Immature natural killer cell (primary cell): ENCODE data around the gene SRSF1. TPM values are rescaled to one million over a fixed set of nuclear protein-coding genes. Genes with fewer than 3 reads are reported as not detected.
"Not testable (repeated sequence)": the region's sequence is repeated elsewhere in the genome, so short reads cannot be mapped to it uniquely, and the experiment has no call there.

Experiments
- DNase-seq, 3 donors: peaks; one replicate each; pipeline ENCODE4 v3.0.0; 2022; ENCODE audit warnings: mixed read lengths in 1 of 3
- H3K27ac Mint-ChIP-seq, 6 donors: one replicate each; pipeline ENCODE4 v1.8.0; 2020; ENCODE audit warnings: mixed read lengths in 6 of 6, mild to moderate bottlenecking in 5 of 6, inconsistent platforms in 4 of 6, moderate library complexity in 3 of 6
- H3K27me3 Mint-ChIP-seq, 3 donors: one replicate each; pipeline ENCODE4 v1.8.0; 2020 to 2021; ENCODE audit warnings: low read depth in 3 of 3, mild to moderate bottlenecking in 3 of 3, mixed read lengths in 3 of 3, moderate library complexity in 3 of 3, inconsistent platforms in 1 of 3
- H3K36me3 Mint-ChIP-seq, 3 donors: one replicate each; pipeline ENCODE4 v1.8.0; 2020; ENCODE audit warnings: mixed read lengths in 3 of 3, inconsistent platforms in 2 of 3, mild to moderate bottlenecking in 2 of 3
- H3K4me1 Mint-ChIP-seq, 2 donors: one replicate each; pipeline ENCODE4 v1.8.0; 2020; ENCODE audit warnings: inconsistent platforms in 2 of 2, mild to moderate bottlenecking in 2 of 2, mixed read lengths in 2 of 2, moderate library complexity in 1 of 2
- H3K4me3 Mint-ChIP-seq, 5 donors: one replicate each; pipeline ENCODE4 v1.8.0; 2020; ENCODE audit warnings: mild to moderate bottlenecking in 5 of 5, mixed read lengths in 5 of 5, inconsistent platforms in 3 of 5, moderate library complexity in 3 of 5
- H3K9me3 Mint-ChIP-seq, 6 donors: one replicate each; pipeline ENCODE4 v1.8.0; 2020; ENCODE audit warnings: mild to moderate bottlenecking in 6 of 6, mixed read lengths in 6 of 6, inconsistent platforms in 4 of 6, moderate library complexity in 3 of 6
- polyA plus RNA-seq, 3 donors: library from polyadenylated mRNA; unstranded; fragments of 300-500 nt; fragmentation: Illumina TruSeq; gene quantifications; one replicate each; pipeline ENCODE4 v1.2.3, GENCODE V29; 2021

The SRSF1 gene
- polyA plus RNA-seq, 3 donors from 2014 or later, result 42.5 to 69.6 (median 55.8) TPM

DNA sequence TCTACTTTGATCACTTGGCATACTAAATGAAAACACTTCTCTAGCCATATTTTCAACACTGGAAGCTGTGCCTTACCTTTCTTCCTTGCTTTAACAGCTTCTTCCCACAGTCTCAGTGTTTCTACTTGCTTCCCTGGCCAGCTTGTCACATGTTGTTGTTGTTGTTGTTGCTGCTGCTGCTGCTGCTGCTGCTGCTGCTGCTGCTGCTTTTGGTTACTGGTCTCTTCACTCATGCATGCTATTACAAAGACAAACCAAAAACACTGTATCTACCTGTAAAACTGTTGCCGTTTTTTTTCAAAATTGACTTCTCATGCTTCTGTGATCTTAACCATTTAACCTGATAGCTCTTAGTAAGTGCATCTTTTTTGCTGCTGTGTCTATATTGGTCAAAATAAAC is 28.0 kb downstream of the SRSF1 start:
- Mint-ChIP-seq H3K4me3 (no peak overlapping the region), H3K9me3 (no peaks in the 10 kb centered on the region), H3K36me3 (peaks cover 30 to 64% (median 36%) of the 10 kb centered on the region in 3 donors), H3K27me3 (peaks cover 0 to 2% (median 0%) of the 10 kb centered on the region in 3 donors), H3K27ac (no peak overlapping the region), H3K4me1 (peaks cover 35 to 52% of the 10 kb centered on the region in 2 donors)
- DNase-seq, result no peak

DNA sequence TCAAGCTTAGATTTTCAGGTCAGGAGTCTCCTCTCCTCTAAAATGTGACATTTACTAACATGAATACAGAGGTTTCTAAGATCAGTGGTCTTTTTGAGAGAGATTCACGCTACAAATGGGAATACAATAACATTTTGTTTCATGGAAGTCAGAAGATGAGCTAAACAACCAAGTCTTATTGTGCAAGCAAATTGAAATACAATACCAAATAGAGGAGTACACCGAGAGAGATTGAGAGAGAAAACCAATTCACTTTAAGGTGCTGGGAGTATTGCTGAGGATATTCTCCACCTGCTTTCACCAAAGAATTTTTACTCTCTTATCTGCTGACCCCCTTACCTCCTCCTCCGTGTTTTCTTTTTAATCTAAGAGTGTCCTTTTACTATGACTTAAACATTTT is 30.5 kb downstream of the SRSF1 start:
- Mint-ChIP-seq H3K36me3 (peaks cover 27 to 64% (median 34%) of the 10 kb centered on the region in 3 donors), H3K27ac (peak overlapping the region in 2 of 6 donors; percentile 2 to 33), H3K9me3 (no peaks in the 10 kb centered on the region), H3K4me1 (peaks cover 11 to 27% of the 10 kb centered on the region in 2 donors), H3K4me3 (no peak overlapping the region), H3K27me3 (peaks cover 0 to 2% (median 0%) of the 10 kb centered on the region in 3 donors)
- no peak for DNase-seq

DNA sequence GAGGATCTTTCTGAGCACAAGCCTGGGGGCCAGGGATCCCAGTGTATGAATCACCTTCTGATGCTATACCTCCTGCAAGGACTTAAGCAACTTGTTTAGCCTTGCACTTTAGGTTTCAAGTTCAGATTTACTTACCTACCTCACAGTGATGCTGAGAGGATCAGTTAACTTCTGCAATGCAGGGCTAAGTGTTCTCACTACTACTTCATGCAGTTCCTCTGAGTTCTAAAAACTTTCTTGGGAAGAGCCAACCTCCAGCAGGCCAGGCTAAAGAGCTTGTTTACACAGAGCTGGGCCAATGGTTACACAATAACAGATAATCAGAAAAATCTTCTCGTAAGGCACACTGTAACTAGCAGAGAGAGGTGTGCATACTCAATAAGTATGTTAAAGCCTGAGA is 32.0 kb downstream of the SRSF1 start:
- H3K4me3 Mint-ChIP-seq, result no peak overlapping the region
- H3K27me3 Mint-ChIP-seq, result peaks cover 0 to 2% (median 0%) of the 10 kb centered on the region in 3 donors
- peaks cover 5 to 12% of the 10 kb centered on the region in 2 donors for H3K4me1 Mint-ChIP-seq
- no peaks in the 10 kb centered on the region for H3K9me3 Mint-ChIP-seq
- peaks cover 25 to 56% (median 34%) of the 10 kb centered on the region in 3 donors for H3K36me3 Mint-ChIP-seq
- no peak for DNase-seq
- no peak overlapping the region for H3K27ac Mint-ChIP-seq

DNA sequence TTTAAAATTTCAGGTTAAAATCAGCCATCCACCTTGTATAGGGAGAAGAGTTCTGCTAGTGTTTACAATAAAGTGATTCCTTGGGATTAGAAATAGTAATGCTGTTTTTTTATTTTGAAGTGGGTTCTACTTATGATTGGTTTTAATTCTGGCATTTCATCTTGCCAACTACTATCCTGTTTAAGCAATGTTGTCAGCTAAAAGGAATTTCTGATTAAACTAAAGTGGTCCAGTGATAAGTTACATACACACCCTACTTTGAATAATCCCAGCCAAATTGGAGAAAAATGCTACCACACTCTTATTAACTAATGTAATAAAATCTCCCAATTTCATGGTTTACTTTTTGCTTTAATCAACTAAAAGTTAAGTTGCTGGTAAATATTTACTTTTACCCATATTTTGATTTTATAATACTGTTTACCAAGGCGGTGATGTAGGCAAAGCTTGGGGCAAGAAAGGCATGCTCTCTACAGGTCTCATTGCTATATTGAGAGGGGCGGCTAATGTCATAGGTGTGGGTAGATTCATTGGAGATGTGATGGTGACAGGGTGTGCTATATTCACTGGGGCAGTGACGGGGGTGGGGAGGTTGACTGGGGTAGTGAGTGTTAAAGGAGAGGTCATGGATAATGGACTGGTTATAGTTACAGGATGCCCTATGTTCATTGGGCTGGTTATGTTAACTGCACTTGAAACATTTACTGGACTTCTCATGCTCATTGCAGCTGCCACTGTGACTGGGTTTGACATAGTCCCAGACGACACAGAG is 32.8 kb downstream of the SRSF1 start:
- H3K4me3 Mint-ChIP-seq, H3K27me3 Mint-ChIP-seq, DNase-seq, H3K27ac Mint-ChIP-seq, H3K9me3 Mint-ChIP-seq, H3K4me1 Mint-ChIP-seq: not testable (repeated sequence)
- H3K36me3 Mint-ChIP-seq, result peaks cover 22 to 53% (median 34%) of the 10 kb centered on the region in 3 donors

DNA sequence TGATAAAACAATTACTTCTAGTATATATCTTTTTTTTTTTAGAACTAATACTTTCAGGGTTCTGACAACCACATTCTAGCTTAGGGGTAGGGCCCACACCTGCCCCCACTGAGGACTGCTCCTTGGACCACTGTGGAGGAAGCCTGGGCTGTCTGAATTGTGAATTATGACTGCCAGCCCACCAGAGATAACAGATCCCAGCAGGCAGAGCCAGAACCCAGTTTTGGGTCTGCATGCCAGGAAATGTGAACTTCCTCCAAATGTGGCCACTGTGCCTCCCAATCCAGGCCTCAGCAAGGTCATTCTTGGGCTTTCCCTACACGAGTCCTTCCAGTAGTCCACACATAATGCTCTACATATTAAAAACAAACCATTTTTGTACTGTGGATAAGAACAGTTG is 34.9 kb downstream of the SRSF1 start:
- Mint-ChIP-seq H3K36me3 (peaks cover 18 to 38% (median 23%) of the 10 kb centered on the region in 3 donors), H3K9me3 (no peaks in the 10 kb centered on the region), H3K27ac (peak overlapping the region in 1 of 6 donors; percentile 17), H3K27me3 (peaks cover 0 to 3% (median 0%) of the 10 kb centered on the region in 3 donors), H3K4me1 (peaks cover 1 to 9% of the 10 kb centered on the region in 2 donors), H3K4me3 (no peak overlapping the region)
- no peak for DNase-seq

DNA sequence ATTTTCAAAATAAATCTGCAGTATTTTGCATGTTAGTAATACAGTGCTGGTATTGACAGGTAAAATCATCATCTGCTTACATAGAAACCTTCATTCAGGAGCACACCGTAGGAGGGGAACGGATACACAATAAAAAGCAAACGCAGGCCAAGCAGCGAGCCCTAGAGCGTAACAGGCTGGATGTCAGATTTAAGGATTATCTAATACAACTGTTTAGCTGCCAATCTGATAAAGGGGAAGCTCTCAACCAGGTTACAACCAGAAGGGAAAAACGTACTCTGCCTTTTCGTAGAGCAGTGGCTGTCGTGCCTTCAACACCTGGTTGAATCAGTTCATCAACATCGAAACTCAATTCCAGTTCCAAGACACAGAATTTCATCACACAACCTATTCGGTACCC is 35.5 kb downstream of the SRSF1 start:
- Mint-ChIP-seq H3K36me3 (peaks cover 13 to 32% (median 17%) of the 10 kb centered on the region in 3 donors), H3K4me1 (peaks cover 1 to 7% of the 10 kb centered on the region in 2 donors), H3K9me3 (no peaks in the 10 kb centered on the region), H3K27ac (peak overlapping the region in 1 of 6 donors; percentile 62), H3K27me3 (peaks cover 0 to 2% (median 0%) of the 10 kb centered on the region in 3 donors), H3K4me3 (no peak overlapping the region)
- DNase-seq, result no peak

DNA sequence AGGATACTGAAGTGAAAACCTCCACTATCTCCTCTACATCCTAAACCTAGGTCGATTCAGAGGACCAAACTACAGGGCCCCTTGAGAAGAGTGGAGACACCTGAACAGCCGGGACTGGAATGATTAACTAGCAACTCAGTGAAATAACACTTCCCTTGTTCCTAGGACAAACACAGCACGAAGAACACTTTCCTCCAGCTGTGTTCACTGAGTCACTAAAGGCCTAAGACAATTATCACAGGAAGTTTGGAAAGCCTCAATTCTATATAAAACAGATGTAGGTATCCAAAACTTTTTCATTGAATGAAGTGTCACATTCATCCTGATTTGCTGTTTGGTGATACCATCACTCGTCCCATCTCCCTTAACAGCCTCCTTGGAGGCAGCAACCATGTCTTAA is 36.3 kb downstream of the SRSF1 start:
- H3K27me3 Mint-ChIP-seq, result peaks cover 0 to 2% (median 0%) of the 10 kb centered on the region in 3 donors
- peaks cover 0 to 1% of the 10 kb centered on the region in 2 donors for H3K4me1 Mint-ChIP-seq
- H3K27ac Mint-ChIP-seq, result peak overlapping the region in 2 of 6 donors; percentile 0 to 35

DNA sequence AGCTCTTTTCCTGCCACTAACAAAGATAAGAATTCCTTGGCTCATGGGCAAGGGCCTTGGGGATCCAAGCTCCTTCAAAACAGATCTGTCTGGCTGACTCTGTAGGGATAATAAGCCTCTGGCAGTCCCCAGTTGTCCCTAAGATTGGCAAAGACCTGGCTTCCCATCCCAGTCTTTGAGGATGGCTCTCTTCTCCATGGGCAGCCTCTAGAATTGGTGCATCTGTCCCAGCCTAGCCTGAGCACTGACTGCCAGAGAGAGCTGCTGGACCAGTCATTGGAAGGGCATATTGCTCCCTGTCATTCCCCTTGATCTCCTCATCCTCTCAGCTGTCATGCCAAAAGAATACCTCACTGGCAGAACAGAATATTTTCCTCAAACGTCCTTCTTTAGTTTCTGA is 38.6 kb downstream of the SRSF1 start:
- Mint-ChIP-seq H3K27ac (no peak overlapping the region), H3K4me1 (no peaks in the 10 kb centered on the region), H3K9me3 (no peaks in the 10 kb centered on the region), H3K36me3 (peaks cover 0 to 12% (median 8%) of the 10 kb centered on the region in 3 donors), H3K27me3 (peaks cover 0 to 5% (median 0%) of the 10 kb centered on the region in 3 donors), H3K4me3 (no peak overlapping the region)
- no peak for DNase-seq

More for the DNA sequence above, 36.3 kb downstream of the SRSF1 start:
- H3K9me3 Mint-ChIP-seq, result no peaks in the 10 kb centered on the region
- H3K36me3 Mint-ChIP-seq, result peaks cover 6 to 24% (median 11%) of the 10 kb centered on the region in 3 donors
- H3K4me3 Mint-ChIP-seq, result no peak overlapping the region
- DNase-seq, result no peak

DNA sequence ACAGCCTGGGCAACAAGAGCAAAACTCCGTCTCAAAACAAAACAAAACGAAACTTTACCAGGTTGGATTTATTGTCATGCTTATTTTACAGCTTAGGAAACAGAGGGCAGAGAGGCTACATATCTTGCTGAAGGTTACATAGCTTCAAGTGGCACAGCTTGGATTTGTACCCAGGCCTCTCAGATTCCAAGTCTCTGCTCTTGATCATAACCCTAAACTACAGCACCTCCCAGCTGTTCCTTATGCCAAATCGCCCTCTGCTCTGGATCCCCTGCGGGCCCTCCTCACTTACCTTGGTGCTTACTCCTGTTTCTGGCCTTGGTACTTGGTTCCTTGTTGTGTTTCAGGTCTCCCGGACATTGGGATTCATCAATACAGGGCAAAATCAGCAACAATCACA is 40.2 kb downstream of the SRSF1 start:
- Mint-ChIP-seq H3K27ac (no peak overlapping the region), H3K4me1 (no peaks in the 10 kb centered on the region), H3K9me3 (no peaks in the 10 kb centered on the region), H3K4me3 (no peak overlapping the region), H3K36me3 (peaks cover 0 to 5% (median 4%) of the 10 kb centered on the region in 3 donors), H3K27me3 (peaks cover 0 to 10% (median 3%) of the 10 kb centered on the region in 3 donors)
- DNase-seq, result no peak

DNA sequence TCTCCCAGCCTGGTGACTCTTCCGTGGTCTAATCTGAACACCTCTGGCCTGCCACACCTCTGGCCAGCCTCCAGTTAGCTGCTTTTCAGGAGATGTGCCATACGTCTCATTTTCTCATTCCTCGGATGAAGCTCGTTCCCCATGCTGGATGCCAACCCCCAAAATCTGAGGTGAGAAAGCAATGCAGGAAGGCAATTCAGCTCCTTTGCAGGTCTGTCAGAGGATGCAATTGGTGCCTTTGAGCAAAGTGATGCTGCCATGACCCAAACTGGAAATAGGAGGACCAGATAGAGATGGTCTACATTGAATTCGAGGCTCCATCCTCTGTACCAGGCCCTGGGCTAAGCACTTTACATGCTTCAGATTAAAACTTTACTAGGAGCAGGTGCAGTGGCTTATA is 40.8 kb downstream of the SRSF1 start:
- no peaks in the 10 kb centered on the region for H3K4me1 Mint-ChIP-seq
- H3K4me3 Mint-ChIP-seq, result no peak overlapping the region
- no peak overlapping the region for H3K27ac Mint-ChIP-seq
- peaks cover 0 to 4% (median 0%) of the 10 kb centered on the region in 3 donors for H3K36me3 Mint-ChIP-seq
- no peaks in the 10 kb centered on the region for H3K9me3 Mint-ChIP-seq
- no peak for DNase-seq
- peaks cover 0 to 10% (median 3%) of the 10 kb centered on the region in 3 donors for H3K27me3 Mint-ChIP-seq

DNA sequence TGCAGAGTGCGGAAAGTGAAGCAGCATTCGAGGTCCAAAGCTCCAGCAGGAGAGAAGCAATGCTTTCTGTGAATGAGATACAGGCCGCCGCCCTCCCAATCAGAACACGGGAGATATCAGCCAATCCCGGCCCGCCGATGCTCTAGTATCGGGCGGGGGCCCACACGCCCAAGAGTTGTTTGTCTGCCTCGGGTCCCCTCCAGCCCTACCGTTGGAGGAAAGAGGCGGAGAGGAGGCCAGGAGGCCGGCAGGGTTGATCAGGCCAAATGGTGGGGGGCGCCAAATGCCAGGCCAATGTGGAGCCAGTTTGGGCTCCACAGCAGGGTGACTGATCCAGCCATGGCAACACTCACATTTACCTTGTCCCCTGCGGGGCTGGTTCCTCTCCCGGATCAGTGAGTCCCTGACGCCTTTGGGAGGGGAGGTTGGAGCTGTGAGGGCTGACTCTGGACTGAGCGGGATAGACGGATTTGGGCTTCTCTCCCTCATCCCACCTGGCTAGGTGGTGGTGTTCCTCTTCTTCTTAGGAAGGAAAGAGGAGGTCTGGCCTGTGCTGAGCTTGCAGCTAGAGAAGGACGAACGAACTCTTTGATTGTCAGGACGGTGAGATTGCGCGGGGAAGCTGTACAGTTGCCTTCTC is 41.4 kb downstream of the SRSF1 start:
- H3K4me1 Mint-ChIP-seq, result no peaks in the 10 kb centered on the region
- no peak overlapping the region for H3K4me3 Mint-ChIP-seq
- no peaks in the 10 kb centered on the region for H3K9me3 Mint-ChIP-seq
- H3K36me3 Mint-ChIP-seq, result peaks cover 0 to 4% (median 0%) of the 10 kb centered on the region in 3 donors
- no peak for DNase-seq
- H3K27me3 Mint-ChIP-seq, result peaks cover 0 to 10% (median 3%) of the 10 kb centered on the region in 3 donors
- H3K27ac Mint-ChIP-seq, result no peak overlapping the region

DNA sequence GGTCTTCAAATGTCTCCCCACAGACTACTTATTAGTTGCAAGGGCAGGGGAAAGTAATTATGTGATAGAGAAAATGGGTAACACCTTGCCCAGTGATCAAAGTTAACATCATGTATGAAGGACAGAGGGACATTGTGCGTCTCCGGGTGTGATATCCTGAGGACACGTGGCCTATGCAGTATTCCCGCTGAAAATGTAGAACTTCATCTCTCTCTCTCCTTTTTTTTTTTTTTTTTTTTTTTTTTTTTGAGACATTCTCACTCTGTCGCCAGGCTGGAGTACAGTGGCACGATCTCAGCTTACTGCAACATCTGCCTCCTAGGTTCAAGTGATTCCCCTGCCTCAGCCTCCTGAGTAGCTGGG is 43.9 kb downstream of the SRSF1 start:
- H3K4me1 Mint-ChIP-seq, result no peaks in the 10 kb centered on the region
- H3K27me3 Mint-ChIP-seq, result peaks cover 5 to 12% (median 7%) of the 10 kb centered on the region in 3 donors
- no peak overlapping the region for H3K27ac Mint-ChIP-seq
- peaks cover 0 to 4% (median 0%) of the 10 kb centered on the region in 3 donors for H3K36me3 Mint-ChIP-seq
- DNase-seq, result no peak
- no peaks in the 10 kb centered on the region for H3K9me3 Mint-ChIP-seq
- H3K4me3 Mint-ChIP-seq, result no peak overlapping the region

DNA sequence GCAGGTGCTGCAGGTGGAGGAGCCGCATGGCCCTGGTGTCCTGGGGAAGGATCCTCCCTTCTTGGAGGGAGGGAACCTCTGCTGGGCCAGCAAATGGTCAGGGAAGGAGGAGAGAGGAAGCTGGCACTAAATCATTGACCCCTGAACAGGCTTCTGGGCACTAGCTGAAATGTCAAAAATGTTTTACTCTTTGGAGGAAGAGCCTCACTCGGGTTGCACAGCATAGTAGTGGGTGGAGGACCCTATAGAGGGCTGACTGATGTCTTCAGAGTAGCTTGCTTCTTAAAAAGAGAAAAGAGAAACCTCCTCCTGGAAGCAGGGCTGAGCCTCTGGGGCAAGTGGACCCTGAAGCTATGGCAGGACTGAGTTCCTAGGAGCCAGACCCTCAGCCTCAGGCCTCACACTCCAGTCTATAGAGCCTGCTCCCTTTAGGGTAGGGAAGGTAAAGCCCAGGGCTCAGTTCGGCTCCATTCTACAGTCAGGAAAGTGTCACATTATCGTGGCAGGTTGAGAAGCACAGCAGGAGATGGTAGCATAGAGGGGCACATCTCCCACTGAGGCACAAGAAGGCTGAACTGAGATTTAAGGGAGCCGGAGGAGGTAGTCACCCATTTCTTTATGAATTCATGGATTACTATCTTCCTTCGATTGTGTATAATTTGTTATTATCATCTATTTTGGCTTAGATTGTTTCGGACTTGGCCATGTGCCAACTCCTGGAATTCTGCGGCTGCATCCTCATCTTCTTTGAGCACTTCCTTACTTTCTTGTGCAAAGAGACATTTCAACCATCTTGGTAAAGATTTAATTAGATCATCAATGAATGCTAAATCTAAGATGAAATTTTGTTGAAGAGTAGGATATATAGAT is 44.5 kb downstream of the SRSF1 start:
- Mint-ChIP-seq H3K27me3 (peaks cover 8 to 15% (median 8%) of the 10 kb centered on the region in 3 donors), H3K36me3 (peaks cover 0 to 6% (median 0%) of the 10 kb centered on the region in 3 donors), H3K4me3 (no peak overlapping the region), H3K4me1 (peaks cover under 1 to 4% of the 10 kb centered on the region in 2 donors), H3K27ac (no peak overlapping the region), H3K9me3 (no peaks in the 10 kb centered on the region)
- DNase-seq, result no peak
